Activated CD4-positive, alpha-beta T cell treated with anti-CD3 and anti-CD28 coated beads, Interleukin-10, Interleukin-2, amounts not matched to agents 100 ng/mL and 50 ng/mL, durations not matched to agents 16 hours and 8 hours (primary cell): Measurements from ENCODE around the gene TCF7L2.

ENCODE experiments used
- DNase-seq: peaks from one replicate; pipeline ENCODE4 v3.0.0-alpha.2; 2020

Gene TCF7L2

GRCh38 chr10:113025487-113025886 lies 75.4 kb downstream of the TCF7L2 start:
- DNase-seq, result no peak

DNA sequence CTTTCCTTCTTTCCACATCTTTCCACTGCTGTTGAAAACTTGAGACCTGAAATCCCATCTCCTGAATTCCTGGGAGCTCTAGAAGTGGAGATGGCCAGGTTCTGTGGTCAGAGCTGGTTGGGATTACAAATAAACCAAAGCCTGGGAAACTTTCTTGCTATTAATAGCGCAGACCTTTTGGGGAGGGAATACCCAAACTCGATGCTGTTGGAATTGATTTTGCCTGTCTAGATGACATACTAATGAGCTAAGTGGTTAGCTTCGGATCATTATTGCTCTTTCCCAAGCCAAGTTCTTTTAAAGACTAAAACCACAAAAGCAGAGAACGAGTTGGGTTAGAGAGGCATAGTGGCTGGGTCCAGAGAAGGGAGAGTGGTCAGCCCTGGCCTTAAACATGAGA lies 76.6 kb downstream of the TCF7L2 start:
- DNase-seq, result no peak

DNA sequence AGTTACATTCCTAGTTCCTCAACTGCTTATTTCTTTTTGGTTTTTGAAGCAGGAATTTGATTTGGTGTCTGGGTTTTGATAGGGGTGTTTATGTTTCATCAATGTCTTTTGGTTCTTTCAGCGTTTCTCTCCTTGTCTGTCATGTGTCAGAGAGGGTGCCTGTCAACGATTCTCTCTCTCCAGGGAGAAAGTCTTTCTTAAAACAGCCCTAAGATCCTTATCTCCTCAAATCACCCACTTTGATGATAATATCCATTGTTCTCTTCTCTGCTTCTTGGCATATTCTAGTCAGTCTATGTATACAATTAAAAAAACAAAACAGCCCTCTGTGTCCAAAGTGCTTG lies 77.2 kb downstream of the TCF7L2 start:
- DNase-seq, result no peak

GRCh38 chr10:113027574-113028455 lies 77.8 kb downstream of the TCF7L2 start:
- DNase-seq, result no peak

DNA sequence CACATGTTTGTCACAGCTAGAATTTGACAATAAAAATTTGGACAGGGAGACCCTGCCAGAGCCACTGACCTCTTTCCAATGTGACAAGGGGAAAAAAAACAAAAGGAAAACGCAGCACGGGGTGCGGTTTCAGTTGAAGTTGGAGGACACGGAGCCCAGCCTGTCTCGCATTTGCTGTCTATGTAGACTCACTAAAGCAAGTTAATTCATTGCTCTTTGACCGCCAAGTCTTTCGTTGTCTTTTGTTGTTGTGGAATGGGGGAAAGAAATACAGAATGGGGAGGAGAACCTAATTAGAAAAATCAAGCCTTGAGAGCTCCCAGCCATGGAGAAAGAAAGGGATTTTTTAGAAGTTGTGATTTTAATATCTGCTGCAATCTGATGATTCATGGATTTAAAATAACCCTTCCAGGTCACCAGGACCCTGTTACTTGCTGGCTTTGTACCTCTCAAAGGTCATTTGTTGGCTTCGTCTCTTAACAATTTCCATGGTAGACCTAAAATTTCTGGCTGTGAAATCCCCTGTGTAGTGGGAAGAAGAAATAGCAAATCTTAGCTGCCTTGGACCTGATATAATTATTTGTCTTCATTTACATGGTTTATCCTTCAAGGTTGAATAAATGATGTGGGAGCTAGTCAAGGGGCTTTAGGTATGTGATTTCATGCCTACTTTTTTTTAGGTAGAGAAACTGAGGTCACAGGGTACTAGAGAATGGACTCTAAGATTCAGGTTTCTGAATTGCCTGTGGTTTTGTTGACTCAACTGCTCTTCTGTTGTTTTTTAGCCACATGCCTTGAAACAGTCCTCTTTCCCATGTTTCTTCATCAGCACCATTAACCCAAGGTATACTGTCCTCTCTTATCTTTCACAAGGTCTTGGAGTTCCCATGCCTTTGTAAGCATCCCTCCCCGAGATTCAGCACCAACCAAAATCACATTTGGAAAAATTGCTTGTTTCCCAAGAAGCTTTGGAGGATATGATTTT lies 78.7 kb downstream of the TCF7L2 start:
- no peak for DNase-seq

DNA sequence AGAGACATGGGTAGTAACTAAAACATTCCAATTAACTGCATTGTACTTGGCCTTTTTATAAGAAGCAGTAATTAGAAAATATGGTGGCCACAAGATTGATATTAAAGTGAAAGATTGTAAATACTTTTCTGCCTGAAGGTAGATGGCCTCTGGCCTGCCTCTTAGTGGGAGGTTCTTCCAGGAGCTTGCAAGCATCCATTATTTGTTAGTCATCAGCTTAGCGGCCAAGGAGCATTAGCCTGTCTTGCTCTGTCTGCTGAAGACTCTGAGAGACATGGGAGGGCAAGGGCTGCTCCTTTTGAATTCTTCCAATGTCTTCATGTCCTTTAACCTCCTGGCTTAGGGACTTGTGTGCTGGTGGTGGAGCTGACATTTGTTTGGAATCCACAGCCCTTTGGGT lies 80.4 kb downstream of the TCF7L2 start:
- DNase-seq, result no peak

- no peak for DNase-seq
Measured at GRCh38 chr10:113031147-113031546, 81.1 kb downstream of the TCF7L2 start.

GRCh38 chr10:113033991-113034390 lies 83.9 kb downstream of the TCF7L2 start:
- DNase-seq, result no peak

- no peak for DNase-seq
Measured at GRCh38 chr10:113035732-113036312, 85.8 kb downstream of the TCF7L2 start.

DNA sequence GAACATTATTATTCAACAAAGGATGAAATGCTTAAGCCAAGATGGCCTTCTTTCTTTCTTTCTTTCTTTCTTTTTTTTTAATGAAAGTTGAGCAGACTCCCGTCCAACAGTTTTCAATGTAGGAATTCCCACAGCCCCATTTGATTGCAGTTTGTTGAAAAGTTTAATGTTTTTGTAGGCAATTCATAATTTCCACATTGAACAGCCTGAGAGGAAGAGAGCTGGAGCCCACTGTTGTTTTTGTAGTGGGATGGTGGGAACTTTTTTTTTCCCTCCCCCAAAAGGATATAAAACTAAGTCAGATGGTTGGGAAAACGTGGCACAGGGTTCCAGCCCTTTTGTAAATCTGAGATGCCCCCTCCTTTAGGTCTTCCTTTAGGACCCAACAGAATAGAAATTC lies 86.6 kb downstream of the TCF7L2 start:
- no peak for DNase-seq

DNA sequence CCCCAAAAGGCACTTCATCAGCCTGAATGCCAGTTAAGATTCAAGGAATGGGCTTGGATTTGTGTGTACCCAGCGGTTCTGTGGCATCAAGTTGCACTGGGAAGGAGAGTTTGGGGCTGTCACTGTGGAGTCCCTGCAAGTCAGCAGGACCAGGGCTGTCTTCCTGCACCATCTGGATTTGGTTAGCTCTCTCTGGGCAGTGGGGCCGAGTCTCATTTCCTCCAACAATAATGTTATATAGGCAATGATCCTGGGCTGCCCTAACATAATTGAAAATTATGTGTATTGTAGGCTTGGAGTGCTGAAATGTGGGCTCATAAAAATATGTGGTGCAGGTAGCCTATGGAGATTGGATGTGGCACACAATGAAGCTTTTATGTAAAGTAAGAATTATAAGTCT lies 87.2 kb downstream of the TCF7L2 start:
- no peak for DNase-seq

- DNase-seq, result no peak
Measured at GRCh38 chr10:113038183-113038582, 88.1 kb downstream of the TCF7L2 start.

GRCh38 chr10:113038985-113039384 lies 88.9 kb downstream of the TCF7L2 start:
- DNase-seq, result no peak

DNA sequence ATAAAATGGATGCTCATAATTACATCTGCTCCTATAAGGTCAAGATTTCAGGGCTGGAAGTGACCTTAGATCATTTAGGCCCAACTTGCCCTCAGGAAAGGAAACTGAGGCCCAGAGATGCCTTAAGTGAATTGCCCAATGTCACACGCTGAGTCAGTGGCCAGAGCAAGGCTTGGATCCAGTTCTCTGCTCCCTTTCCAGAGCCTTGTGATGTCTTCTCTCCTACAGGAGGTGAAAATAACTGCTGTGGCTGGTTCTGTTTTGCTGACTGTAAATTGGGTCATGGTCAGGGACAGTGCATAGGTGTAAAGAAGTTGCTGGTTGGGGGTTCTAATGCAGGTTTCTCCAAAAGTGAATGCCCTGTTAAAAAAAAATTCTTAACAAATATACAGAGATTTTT lies 91.3 kb downstream of the TCF7L2 start:
- DNase-seq, result no peak

- DNase-seq, result no peak
Measured at GRCh38 chr10:113041841-113042750, 92.0 kb downstream of the TCF7L2 start.

DNA sequence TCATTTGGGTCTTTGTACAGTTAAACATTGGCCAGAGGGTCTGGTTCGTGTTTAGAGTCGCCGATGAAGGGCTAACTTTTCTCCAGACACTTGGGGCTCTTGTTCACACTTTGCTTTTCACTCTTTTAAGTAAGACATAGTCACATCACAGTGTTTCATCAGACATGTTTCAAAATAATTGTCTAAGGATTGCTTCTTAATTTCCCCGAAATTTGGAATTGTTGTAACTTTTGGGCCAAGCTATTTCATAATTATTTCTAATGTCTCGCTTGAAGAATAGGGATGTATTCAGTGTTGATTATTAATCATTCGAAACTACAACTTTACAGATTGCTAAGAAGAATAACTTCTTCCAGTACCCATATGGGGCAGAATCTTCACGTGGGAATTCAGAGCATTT lies 92.8 kb downstream of the TCF7L2 start:
- DNase-seq, result no peak

GRCh38 chr10:113044016-113044755 lies 94.1 kb downstream of the TCF7L2 start:
- no peak for DNase-seq

- no peak for DNase-seq
Measured at GRCh38 chr10:113045147-113046055, 95.4 kb downstream of the TCF7L2 start.

DNA sequence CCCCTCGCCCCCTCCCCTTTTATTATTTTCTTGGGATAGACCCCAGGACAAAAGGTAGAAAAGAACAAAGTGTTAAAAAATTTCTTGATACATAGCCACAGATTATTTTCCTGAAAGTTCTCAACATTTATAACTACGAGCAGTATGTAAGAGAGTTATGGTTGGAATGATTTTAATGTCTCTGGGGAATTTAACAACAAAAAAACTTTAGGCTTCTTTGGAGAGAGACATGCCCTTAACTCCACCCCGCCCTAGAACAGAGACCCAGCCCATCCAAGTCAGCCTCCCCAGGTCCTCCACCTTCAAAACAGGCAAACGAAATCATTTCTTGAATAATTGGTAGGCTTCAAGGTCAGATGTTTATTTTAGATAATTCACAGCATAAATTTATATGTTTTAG lies 97.1 kb downstream of the TCF7L2 start:
- no peak for DNase-seq

DNA sequence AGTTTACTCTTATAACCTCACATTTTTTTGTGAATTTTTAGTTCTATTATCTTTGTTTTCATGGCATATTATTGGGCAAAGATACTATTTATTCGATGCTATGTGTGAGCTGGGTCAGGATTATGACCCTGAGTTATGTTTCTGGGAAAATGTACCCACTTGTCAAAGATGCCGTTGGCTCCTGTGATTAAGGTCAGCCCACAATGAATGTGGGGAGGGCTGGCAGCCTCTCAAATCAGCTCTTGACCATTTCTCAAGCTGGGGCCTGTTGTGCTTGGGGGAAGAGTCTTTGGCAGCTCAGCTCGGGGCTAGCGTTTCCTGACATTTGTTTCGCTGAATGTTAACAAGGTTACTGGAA lies 97.5 kb downstream of the TCF7L2 start:
- no peak for DNase-seq
